GM18861 (cell line): ENCODE results near the gene SLK.

Experiments used
- ATAC-seq: cut with Tn5 transposase; IDR thresholded peaks from one replicate; pipeline ENCODE4 v1.9.1; 2021; ENCODE audit not compliant: unreplicated experiment

Gene SLK

DNA sequence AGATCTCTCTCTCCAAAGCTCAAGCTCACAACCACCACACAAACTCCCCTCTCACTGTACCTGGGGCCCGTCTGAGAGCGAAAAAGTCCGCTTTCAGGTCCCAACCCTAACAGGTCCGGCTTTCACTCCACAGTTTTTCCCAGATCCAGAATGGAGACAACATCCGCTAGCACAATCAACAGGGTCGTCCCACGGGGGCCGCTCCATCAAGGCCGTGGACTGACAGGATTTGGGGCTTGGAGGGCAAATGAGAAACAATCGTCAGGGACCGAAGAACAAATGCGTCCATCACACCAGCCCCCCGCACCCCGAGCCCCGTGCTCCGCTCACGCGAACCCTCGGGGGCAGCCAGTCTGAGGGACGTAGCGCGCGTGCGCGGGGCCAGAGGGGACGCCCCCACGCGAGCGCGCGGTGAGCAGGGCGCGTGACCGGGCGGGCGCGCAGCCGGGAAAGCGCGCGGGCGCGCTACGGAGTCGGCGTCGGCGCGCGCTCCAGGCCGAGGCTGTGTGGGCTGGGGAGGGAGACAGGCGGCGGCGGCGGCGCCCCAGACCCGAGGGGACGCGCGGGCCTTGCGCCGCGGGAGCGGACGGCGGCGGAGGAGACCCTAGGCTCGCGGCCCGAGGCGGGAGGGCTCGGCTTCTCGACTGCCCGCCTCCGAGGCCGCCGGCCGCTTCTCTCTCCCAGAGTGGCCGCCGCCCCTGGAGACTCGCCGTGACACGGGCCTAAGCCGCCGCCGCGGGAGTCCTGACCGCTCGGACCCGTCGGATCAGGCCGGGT lies at the start of gene SLK:
TSS of gene SLK (plus strand) at position 470 of the 777 bp plus-strand sequence. CDS start 606 bp downstream, outside the sequence.
- peak; percentile 80 for ATAC-seq

DNA sequence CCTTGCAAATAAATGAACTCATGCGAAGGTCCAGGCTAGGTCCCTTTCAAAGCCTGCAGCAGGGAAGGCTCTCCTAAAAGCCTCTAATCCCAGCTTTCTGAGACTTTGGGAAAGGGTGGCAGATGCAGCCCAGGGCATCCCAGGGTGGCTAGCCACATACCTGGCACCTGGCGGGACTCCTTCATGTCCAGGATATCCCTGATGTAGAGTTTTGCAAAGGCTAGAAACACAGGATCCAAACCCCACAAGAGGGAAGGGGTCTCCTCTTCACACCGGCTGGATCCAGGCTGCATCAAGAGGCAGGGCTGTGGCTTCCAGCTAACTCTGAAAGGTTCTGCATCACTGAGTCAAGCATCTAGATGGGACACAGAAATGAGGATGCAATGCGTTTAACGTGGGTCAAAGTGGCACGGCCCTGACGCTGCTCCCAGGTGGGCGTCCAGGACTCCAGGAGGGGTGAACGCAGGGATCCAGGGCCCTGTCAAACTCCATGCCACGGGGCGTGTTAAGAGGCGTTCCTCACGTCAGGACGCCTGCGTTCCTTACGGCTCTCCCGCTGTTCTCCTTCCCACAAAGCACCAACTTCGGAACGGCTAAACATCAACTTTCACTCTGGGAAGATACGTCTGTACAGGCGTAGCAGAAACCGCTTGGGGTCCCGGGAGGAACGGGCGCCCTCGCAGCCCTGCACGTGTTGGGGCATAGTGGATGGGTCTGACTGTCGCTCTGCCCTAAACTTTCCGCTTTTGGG lies 49.5 kb upstream of the SLK start:
- ATAC-seq = peak; percentile 3

DNA sequence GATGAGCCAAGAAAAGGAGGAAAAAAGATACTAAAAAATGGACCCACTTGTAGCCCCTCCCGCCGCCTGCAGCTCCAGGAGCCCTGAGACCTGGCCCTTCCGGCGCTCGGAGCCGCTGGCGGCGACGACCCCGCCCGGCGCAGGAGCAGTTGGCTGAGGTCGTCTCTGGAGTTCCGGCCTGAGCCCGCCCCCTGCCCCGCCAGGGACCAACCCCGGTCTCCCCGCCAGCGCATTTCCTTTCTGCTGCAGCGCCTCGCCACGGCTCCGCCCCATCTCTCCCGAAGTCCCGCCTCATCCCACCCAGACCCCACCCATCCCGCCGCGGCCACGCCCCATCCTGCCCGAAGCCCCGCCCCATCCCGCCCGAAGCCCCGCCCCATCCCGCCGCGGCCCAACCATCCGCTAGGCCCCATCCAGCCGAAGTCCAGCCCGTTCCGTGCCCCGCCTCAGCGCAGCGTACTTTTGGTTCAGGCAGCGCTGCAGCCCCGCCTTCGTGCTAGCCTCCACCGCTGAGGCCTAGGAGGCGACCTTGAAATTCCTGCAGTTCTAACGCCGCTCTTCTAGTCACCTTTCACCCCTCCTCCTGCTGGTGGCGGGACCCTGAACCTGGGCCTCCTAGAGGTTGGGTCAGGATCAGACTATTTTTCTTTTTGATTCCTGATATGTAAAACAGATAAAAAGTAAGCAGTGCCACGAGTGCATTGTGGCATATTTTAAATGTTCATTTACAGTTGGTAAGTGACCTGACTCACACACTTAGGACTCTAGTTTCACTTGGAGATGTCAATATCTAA lies 48.7 kb upstream of the SLK start, which contains the start of gene STN1:
TSS of gene STN1 (minus strand) at position 132 of the 794 bp plus-strand sequence. CDS start 590 bp downstream, outside the sequence.
- ATAC-seq = peak; percentile 80

DNA sequence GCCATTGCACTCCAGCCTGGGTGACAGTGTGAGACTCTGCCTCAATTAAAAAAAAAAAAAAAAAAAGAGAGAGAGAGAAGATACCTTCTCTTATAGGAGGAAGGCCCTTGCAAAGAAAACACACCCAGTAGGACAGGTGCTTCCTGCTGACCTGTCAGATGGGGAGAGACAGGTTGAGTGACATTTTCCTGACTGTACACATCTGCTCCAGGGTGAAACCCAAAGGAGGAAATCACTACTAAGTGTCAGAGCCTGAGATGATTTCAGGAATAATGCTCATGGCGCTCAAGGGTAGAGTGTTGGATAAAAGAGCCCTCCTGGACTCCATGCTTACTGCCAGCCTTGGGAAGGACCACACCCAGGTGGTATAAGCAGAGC lies 47.3 kb upstream of the SLK start:
- no peak for ATAC-seq

DNA sequence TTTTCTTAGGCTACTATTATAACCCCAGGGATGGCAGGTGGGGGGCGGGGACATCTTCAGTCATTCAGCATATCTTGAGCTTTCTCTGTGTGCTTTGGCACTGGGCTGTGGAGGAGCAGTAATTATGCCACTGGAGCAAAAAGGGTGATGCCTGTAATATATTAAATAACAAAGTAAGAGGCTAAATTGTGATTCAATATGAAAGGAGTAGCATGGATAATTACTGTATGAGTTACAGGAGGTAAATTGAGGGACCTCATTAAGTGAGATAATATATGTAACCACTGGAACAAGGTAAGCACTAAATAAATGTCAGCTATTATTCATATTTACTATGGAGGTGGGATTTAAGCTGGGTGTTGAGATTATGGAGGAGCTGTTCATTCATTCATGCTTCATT lies 45.7 kb upstream of the SLK start:
- ATAC-seq = no peak

DNA sequence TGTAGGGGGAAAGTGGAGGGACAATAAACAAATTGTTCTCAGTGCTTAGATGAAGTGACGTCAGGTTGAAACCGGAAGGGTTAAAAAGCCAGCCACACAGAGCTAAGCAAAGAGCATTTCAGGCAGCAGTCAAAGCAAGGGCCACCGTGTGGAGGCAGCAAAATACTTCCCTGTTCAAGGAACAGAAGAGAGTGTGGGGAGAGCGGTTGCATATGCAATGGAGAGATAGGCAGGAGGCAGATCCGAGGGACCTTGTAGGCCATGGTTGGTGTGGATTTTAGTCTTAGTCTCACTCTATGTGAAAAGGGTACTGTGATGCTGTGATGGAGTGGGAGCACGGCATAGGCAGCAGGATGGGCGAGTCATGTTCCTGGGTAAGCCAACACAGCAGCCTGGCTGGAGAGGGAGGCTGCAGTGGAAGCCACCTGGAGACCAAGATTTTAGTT lies 45.2 kb upstream of the SLK start:
- no peak for ATAC-seq

DNA sequence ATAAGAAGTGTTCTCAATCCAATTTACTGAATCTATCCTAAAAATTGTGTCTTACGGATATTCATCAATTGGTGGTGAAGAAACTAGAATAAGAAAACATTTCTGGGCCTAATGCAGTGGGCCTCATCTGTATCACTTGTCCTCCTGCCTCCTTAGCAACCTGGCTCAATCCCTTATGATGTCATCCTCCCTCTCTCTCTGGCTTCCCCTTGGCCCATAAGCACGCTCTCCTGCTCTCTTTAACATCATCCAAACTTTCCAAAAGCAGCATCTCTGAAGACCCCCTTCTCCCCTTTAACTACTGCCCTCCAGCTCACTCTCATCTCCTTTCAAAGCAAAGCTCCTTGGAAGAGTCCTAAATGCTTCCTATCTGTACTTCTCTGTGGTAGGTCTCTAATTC lies 44.3 kb upstream of the SLK start:
- no peak for ATAC-seq

DNA sequence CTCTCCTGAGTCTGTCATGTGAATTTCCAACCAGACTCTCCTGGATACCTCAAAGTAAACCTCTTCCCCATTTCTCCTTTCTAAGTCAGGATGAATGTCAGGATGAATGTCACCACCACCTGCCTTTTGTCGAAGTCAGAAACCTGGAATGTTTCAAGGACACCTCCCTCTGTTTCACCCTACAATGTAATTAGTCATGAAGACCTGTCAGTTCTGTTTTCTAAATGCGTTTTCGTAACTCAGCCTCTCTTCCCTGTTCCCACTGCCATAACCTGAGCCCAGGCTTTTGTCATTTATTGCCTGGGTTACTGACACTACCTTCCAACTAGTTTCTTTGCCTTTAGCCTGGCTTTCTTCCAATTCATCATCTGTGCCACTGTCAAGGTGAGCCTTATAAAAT lies 43.4 kb upstream of the SLK start:
- ATAC-seq = no peak

DNA sequence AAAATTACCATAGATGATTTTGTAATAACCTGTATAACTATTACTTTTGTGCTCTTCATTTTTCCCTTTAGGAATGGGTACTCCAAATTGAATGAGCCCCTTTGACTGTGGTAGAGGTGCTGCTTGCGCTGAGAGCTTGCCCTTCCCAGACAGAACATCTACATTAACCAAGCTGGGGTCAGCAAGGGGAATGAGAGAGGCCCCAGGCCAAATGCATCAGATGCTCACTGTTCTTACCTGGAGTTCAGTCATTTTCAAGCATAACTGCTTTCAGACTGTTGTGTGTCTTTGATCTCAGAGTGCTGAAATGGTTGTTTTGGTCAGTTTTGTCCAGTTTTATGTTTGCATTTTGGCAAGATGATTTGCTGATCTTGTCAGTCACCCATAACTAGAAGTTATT lies 41.3 kb upstream of the SLK start:
- no peak for ATAC-seq

DNA sequence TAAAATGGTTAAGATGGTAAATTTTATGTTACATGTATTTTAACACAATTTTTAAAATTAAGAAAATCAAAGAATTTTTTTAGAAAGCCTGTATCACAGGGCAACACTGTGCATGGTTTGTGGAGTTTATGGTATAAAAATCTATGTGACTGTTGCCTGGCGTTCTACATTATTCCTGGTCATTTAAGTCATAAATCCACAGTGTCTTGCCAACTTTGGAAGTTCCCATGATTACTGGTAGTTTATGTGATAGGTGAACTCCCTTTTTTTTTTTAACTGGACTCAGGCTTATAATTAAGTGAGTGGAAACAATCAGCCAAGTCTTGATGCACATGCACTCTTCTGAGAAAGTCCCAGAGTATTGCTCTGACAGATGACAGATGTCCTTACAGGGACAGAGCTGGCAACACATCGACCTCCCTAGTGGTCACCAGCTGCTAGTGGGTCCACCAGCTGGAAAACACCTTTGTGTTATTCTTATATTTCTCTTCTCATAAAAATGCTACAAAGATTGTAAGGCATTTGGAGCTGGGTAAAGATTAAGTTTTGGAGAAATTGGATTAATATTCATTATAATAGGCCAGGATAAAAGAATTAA lies 40.1 kb upstream of the SLK start:
- ATAC-seq = no peak

DNA sequence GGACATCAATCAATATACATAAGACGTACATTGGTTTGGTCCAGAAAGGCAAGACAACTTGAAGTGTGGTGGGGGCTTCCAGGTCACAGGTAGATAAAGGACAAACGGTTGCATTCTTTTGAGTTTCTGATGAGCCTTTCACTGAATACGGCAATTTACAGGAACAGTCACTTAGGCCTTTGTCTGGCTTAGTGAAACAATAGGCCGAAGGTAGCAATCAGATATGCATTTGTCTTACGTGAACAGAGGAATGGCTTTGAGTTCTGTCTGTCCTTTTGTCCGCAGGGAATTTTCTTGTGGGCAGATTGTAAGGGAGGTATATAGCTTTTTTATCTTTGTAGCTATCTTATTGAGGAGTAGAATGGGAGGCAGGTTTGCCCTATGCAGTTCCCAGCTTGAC lies 38.2 kb upstream of the SLK start:
- no peak for ATAC-seq

DNA sequence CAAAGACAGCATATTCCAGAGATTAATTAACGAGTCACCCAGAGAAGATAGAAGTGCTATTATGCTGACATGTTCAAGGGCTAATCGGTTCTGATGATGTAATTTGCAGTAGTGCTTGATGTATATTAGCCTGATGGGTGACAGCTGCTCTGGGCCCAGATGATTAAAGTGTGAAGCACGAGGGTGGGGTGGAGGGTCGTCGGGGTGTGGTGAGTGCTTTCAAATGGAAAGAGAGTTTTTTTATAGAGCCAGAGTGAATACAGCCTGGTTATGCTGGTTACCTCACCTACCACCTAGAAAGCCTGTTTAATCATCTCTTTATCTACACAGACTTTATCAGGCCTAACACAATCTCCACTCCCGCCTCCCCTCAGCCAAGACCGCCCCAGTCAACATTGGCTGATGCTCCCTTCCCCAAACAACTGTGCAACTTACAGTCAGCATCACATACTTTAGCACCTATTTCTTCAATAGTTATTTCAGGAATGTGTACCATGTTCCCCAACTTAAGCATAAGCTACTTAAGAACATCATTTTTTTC lies 37.5 kb upstream of the SLK start:
- no peak for ATAC-seq

DNA sequence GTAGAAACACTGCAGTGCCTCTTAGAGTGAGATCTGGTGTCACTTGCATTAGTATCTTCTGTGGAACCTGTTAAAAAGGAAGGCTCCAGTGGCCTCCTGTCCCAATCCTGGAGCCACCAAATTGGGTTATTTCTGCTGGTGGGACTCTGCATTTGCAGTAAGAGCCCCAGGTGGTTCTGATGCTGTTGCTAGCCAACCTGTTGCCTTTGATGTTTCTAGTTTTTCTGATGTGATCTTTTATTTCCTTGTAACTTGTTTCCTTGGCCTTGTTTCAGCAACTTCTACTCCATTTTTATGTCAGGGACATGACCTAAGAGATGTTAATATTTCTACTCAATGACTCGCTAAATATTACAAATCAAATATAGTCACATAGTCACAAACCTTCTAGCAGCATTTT lies 36.5 kb upstream of the SLK start:
- no peak for ATAC-seq

DNA sequence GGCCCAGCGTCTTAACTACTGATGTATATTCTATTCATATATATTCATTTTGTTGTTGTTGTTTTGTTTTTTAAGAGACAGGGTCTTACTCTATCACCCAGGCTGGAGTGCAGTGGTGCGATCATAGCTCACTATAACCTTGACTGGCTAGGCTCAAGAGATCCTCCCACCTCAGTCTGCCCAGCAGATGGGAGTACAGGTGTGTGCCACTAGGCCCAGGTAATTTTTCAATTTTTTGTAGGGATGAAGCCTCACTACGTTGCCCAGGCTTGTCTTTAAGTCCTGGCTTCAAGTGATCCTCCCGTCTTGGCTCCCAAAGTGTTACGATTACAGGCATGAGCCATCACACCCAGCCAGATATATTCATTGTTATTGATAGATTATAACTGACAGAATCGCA lies 36.1 kb upstream of the SLK start:
- ATAC-seq = no peak

DNA sequence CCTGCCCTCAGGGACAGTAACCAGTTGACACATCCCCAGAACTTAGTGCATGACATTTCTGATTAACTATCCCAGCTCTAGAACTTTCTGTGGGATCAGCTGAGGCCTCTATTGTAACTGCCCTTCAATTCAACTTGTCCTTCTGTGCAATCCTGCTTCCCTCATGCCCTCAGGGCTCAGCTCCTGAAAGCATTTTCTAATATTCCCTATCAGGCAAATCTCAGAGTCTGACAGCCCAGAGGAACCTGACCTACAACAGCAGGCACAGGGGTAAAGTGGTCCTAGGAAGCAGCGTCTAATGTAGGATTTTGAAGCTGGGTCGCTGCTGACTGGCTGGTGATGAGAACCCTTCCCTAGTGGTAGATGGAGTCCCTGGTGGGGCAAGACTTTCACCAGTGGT lies 35.3 kb upstream of the SLK start:
- no peak for ATAC-seq

DNA sequence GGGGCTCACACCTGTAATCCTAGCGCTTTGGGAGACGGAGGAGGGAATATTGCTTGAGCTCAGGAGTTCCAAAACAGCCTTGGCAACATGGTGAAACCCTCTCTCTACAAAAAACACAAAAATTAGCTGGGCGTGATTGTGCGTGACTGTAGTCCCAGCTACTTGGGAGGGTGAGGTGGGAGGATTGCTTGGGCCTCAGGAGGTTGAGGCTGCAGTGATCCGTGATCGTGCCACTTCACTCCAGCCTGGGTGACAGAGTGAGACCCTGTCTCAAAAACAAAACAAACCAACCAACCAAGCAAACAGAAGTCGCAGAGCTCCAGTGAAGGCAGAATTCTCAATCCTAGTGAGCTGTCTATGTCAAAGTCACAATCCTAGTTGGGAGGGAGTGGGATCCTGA lies 34.7 kb upstream of the SLK start:
- no peak for ATAC-seq

DNA sequence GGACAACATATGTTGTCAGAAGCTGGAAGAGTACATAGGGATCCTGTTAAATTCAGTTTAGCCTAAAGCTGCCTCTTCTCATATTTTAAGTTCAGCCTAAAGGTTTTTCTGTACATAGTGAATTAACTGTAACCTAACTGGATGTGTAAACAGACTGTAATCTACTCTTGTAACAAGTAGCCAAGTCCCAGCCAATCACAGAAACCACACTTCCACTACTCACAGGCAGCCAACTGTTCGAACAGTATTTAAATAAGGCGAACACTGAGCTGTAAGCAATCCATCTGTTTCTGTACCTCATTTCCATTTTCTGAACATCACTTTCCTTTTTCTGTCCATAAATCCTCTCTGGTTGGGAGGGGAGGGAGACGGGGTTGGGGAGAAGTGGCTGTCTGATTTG lies 34.0 kb upstream of the SLK start:
- no peak for ATAC-seq

DNA sequence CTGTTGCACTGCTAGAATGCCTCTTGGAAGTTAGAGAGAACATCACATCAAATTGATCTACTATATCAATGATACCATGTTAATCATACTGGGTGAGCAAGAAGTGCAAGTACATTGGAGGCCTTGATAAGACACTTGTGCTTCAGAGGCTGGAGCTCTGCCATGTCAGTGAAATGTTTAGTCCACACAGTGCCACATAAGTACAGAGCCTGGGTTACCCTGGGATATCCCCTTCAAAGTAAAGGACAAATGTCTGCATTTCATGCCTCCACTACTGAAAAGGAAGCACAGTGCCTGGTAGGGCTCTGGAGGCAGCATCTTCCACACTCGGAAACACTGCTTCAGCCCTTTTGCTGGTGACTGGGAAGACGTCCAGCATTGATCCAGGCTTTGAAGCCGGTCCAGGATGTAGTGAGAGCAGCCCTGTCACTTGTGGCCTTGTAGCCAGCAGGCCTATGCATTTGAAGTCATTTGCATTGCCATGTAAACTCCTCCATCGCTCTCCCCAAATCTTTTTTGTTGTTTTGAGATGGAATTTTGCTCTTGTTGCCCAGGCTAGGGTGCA lies 33.3 kb upstream of the SLK start:
- ATAC-seq = no peak

DNA sequence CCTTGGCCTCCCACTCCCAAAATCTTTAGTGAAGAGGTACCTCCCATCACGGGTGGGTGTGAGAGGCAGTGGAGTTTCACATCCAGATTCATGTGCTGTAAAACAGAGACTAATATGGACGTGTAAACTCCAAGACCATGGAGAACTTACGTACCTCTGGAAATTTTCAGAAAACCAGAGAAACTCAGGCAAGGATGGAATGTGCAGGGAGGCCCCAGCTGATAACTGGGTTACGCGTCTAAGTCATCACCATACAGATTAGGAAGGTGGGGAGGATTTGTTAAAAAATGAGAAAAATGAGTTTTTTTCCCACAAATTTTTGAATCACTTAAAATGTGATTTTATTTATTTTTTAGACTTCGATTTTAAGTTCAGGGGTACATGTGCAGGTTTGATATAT lies 32.6 kb upstream of the SLK start:
- ATAC-seq = no peak

DNA sequence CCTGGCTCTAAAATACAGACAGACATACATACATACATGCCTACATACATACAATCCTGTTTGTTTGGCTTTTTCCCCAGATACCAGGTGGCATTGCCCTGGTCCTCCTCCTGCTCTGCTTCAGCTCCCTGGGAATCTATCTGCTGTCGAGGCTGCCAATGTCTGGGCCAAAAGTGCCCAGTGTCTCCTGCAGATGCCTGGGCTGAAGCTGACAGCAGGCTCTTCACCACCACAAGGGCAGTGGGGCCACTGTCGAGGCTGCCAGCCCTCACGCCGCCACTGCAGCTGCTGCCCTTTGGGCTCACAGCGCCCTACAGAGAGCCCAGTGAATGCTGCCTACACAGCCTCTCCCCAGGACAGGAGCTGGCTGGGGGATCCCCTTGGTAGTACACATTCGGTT lies 30.9 kb upstream of the SLK start:
- ATAC-seq = no peak

DNA sequence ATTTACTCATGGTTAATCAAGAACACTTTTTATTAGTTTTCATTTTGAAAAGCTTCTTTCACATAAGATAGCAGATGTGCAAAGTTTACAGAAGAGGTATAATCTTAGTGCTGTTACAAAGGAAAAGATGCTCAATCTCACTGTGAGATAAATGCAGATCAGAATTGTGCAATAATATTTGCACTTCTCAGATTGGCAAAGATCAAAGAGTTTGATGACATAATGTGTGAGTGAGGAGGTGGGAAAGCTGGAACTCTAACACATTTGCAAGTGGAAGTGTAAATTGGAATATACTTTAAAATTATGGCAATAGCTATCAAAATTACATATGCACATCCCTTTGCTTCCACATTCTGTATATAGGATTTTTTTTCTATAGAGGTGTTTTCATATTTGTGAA lies 27.4 kb upstream of the SLK start:
- ATAC-seq = no peak
